GM23338 (cell line): ENCODE measurements around the gene PRR18. TPM values are rescaled to one million over a fixed set of nuclear protein-coding genes. Genes with fewer than 3 reads are reported as not detected.

Source experiments
- ATAC-seq: fragments of 200-7000 bp; cut with Tn5 transposase; 3 replicates; pipeline ENCODE4 v1.9.1; 2020
- DNase-seq: peaks from one replicate; pipeline ENCODE4 v3.0.0-alpha.2; 2015; ENCODE audit warnings: low spot score
- H2AFZ ChIP-seq: fragments of 200-600 bp; sonication (generic); 2 replicates; pipeline ENCODE4 v1.8.0; 2016; ENCODE audit warnings: antibody characterized with exemption, mild to moderate bottlenecking, moderate library complexity
- H3F3A ChIP-seq: fragments of 200-600 bp; sonication (generic); replicated peaks from 2 replicates; pipeline ENCODE4 v1.8.0; 2017; ENCODE audit warnings: antibody characterized with exemption, mixed run types, low read depth
- H3K27ac ChIP-seq: fragments of 200-600 bp; sonication (generic); 2 replicates; pipeline ENCODE4 v1.6.1; 2016; ENCODE audit warnings: low read depth
- H3K27me3 ChIP-seq: fragments of 200-600 bp; sonication (generic); 2 replicates; pipeline ENCODE4 v1.8.0; 2016; ENCODE audit warnings: mild to moderate bottlenecking, mixed run types, moderate library complexity; ENCODE audit not compliant: insufficient read depth
- H3K36me3 ChIP-seq: fragments of 200-600 bp; sonication (generic); 2 replicates; pipeline ENCODE4 v1.8.0; 2016; ENCODE audit warnings: mild to moderate bottlenecking; ENCODE audit not compliant: insufficient read depth
- H3K4me1 ChIP-seq: fragments of 200-600 bp; sonication (generic); 2 replicates; pipeline ENCODE4 v1.8.0; 2016; ENCODE audit warnings: mild to moderate bottlenecking, moderate library complexity; ENCODE audit not compliant: insufficient read depth
- H3K4me2 ChIP-seq: fragments of 200-600 bp; sonication (generic); 2 replicates; pipeline ENCODE4 v1.7.1; 2017; ENCODE audit warnings: mixed run types
- H3K4me3 ChIP-seq: fragments of 200-600 bp; sonication (generic); 2 replicates; pipeline ENCODE4 v1.6.1; 2016; ENCODE audit warnings: mixed run types
- H3K79me2 ChIP-seq: fragments of 200-600 bp; sonication (generic); replicated peaks from 2 replicates; pipeline ENCODE4 v1.8.0; 2017; ENCODE audit warnings: mild to moderate bottlenecking; ENCODE audit not compliant: insufficient read depth
- H3K9me2 ChIP-seq: fragments of 200-600 bp; sonication (generic); 2 replicates; pipeline ENCODE4 v1.8.0; 2017; ENCODE audit not compliant: insufficient read depth
- H4K20me1 ChIP-seq: fragments of 200-600 bp; sonication (generic); replicated peaks from 2 replicates; pipeline ENCODE4 v1.8.0; 2017; ENCODE audit warnings: mild to moderate bottlenecking; ENCODE audit not compliant: insufficient read depth
- H3K27ac Mint-ChIP-seq: 2 replicates; pipeline ENCODE4 v1.8.0; 2020; ENCODE audit warnings: inconsistent platforms, mild to moderate bottlenecking, moderate library complexity, mixed read lengths
- H3K27me3 Mint-ChIP-seq: 3 replicates; pipeline ENCODE4 v1.8.0; 2022; ENCODE audit warnings: low read depth, mild to moderate bottlenecking, moderate library complexity, mixed read lengths, inconsistent platforms; ENCODE audit not compliant: insufficient read depth, poor library complexity
- H3K36me3 Mint-ChIP-seq: 3 replicates; pipeline ENCODE4 v1.8.0; 2021; ENCODE audit warnings: low read depth, mild to moderate bottlenecking, inconsistent platforms, moderate library complexity, mixed read lengths
- H3K4me1 Mint-ChIP-seq: 3 replicates; pipeline ENCODE4 v1.8.0; 2020; ENCODE audit warnings: mild to moderate bottlenecking, inconsistent platforms, mixed read lengths
- H3K4me3 Mint-ChIP-seq: 3 replicates; pipeline ENCODE4 v1.8.0; 2021; ENCODE audit warnings: moderate library complexity, mild to moderate bottlenecking, inconsistent platforms, mixed read lengths
- H3K9me3 Mint-ChIP-seq: 3 replicates; pipeline ENCODE4 v1.8.0; 2020; ENCODE audit warnings: moderate library complexity, mild to moderate bottlenecking, inconsistent platforms, mixed read lengths
- CREB1 ChIP-seq: fragments of 250-450 bp; sonication (Bioruptor Pico); IDR thresholded peaks from 2 replicates; pipeline ENCODE4 v1.5.0; 2020; ENCODE audit warnings: low read depth, mild to moderate bottlenecking, moderate library complexity
- EZH2phosphoT487 ChIP-seq: fragments of 200-600 bp; sonication (generic); IDR thresholded peaks from one replicate; pipeline ENCODE4 v1.8.1; 2018; ENCODE audit warnings: antibody characterized with exemption; ENCODE audit not compliant: unreplicated experiment
- JUNB ChIP-seq: IDR thresholded peaks from one replicate; pipeline ENCODE4 v1.6.1; 2016; ENCODE audit warnings: antibody characterized with exemption; ENCODE audit not compliant: unreplicated experiment
- POLR2AphosphoS5 ChIP-seq: IDR thresholded peaks from 2 replicates; pipeline ENCODE4 v1.6.1; 2016; ENCODE audit warnings: antibody characterized with exemption, low read depth
- REST ChIP-seq: IDR thresholded peaks from one replicate; pipeline ENCODE4 v1.6.1; 2018; ENCODE audit warnings: antibody characterized with exemption; ENCODE audit not compliant: unreplicated experiment
- ZNF331 ChIP-seq: fragments of 250-450 bp; sonication (Bioruptor Pico); IDR thresholded peaks from 2 replicates; pipeline ENCODE4 v1.5.0; 2020; ENCODE audit warnings: low read depth, mild to moderate bottlenecking, moderate library complexity
- ZNF462 ChIP-seq: fragments of 250-450 bp; sonication (Bioruptor Pico); IDR thresholded peaks from 2 replicates; pipeline ENCODE4 v1.5.0; 2020; ENCODE audit warnings: mild to moderate bottlenecking, moderate library complexity
- polyA plus RNA-seq: library from polyadenylated mRNA; unstranded; fragments of >200 nt; fragmentation: Nextera tagmentation; extraction: Ambion mirVana; gene quantifications from 2 replicates; pipeline ENCODE4 v1.2.1, GENCODE V29; 2016
- total RNA-seq: library from RNA; depleted of rRNA; stranded (reverse); fragments of >200 nt; shearing (Covaris generic); gene quantifications from 2 replicates; pipeline ENCODE4 v1.2.3, GENCODE V29; 2014

PRR18 gene
- total and polyA plus RNA-seq, 2 experiments from 2014 or later = 0.24 TPM; not detected in 1

GRCh38 chr6:166301611-166302529 lies 6.3 kb downstream of the PRR18 start (continued):
- TF ChIP-seq REST (no peak), CREB1 (CRISPR knock-in tag) (no peak), EZH2phosphoT487 (no peak), JUNB (no peak)

GRCh38 chr6:166300357-166300987 lies 7.7 kb downstream of the PRR18 start:
- TF ChIP-seq ZNF462 (CRISPR knock-in tag) (no peak), ZNF331 (CRISPR knock-in tag) (no peak), POLR2AphosphoS5 (no peak)
- peaks cover 8% of the 10 kb centered on the region; the same call in 2 of the 3 replicates for H3K36me3 Mint-ChIP-seq
- H3K4me1 Mint-ChIP-seq = no peaks in the 10 kb centered on the region
- H3K4me2 ChIP-seq = no peak overlapping the region
- no peak overlapping the region for H3K27ac ChIP-seq
- H3K4me3 ChIP-seq = no peak overlapping the region
- no peaks in the 10 kb centered on the region for H3K79me2 ChIP-seq
- ATAC-seq (no peak), DNase-seq (no peak)
- H2AFZ ChIP-seq = no peak overlapping the region
- H3K9me2 ChIP-seq = no peaks in the 10 kb centered on the region
- peaks cover 8% of the 10 kb centered on the region for H3K27me3 ChIP-seq
- H3K4me1 ChIP-seq = no peaks in the 10 kb centered on the region
- no peak overlapping the region for H3K4me3 Mint-ChIP-seq
- peaks cover 20% of the 10 kb centered on the region for H3K9me3 Mint-ChIP-seq
- H3K36me3 ChIP-seq = no peaks in the 10 kb centered on the region
- H3K27me3 Mint-ChIP-seq = peaks cover 18% of the 10 kb centered on the region
- H4K20me1 ChIP-seq = no peaks in the 10 kb centered on the region
- no peak overlapping the region for H3K27ac Mint-ChIP-seq
- H3F3A ChIP-seq = no peaks in the 10 kb centered on the region
